A204.1 (cell line): ENCODE results near the gene SLC30A9.

Experiments used
- FAIRE-seq: peaks from 2 replicates; lab custom pipeline; 2012; peaks lifted over from hg19 to GRCh38; lab: Jason Lieb, UNC

The SLC30A9 gene

DNA sequence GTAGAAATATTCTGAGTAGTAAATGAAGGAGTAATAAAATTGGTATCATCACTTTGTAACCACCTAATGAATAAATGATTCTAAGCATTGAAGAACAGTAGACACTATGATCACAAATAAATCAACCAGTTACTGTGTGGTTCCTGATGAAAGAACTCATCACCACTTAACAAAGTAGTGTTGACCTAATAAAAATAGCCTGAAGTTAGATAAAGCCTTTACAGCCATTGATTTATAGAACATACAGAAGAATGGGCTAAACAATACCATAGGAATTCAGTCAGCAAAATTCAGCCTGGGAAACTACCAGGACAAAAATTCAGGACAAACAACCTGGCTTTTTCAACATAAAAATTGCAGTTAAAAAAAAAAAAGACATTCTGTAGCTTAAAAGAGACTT, 9.0 kb downstream of the SLC30A9 start:
- no peak for FAIRE-seq

DNA sequence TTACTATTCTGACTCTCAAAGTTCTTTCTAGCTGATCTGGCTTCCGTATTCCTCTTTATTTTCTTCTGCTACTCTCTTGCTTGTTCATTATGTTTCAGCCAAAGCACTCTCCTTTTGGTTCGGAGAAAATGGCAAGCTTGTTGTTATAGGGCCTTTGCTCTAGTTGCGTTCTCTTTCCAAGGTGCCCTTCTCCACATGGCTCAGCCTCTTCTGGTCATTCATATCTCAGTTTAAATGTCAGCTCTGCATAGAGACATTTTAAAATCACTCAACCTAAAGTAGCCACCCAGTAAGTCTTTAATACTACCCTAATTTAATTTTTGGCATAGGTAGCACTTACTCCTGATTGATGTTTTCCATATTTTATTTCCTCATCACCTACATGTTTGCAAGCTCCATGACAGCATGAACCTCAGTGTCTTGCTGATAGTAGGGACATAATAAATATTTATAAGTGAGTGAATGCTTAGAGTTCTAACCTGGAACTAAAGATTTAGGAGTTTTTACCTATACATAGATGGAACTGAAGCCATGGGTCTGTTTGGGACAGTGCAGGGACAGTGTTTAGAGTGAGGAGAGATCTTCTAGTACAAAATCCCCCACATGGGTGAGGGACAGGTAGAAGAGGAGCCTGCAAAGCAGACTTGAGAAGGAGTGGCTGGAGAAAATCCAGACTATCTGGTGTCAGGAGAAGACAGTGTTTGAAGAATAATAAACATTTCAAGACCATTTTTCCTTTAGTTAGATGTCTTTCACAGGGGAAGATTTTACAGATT, 17.9 kb downstream of the SLC30A9 start:
- no peak for FAIRE-seq

DNA sequence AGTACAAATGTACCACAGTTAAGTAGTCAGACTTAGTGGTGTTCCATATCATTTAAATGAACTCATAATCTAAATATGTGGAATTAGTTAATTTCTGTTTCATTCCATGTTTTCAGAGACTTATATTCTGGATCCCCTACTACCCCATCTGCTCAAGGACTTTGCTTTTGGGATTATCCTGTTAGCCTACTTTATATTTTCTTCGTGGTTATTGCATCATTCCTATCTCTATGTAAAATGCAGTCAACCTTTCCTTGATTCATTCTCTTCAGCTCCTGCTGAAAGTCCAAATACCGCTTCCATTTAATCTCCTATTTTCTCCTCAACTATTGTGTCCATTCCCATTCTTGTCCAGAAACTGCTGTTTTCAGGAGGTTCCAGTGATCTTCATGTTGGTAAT, 25.1 kb downstream of the SLC30A9 start:
- FAIRE-seq, result no peak

DNA sequence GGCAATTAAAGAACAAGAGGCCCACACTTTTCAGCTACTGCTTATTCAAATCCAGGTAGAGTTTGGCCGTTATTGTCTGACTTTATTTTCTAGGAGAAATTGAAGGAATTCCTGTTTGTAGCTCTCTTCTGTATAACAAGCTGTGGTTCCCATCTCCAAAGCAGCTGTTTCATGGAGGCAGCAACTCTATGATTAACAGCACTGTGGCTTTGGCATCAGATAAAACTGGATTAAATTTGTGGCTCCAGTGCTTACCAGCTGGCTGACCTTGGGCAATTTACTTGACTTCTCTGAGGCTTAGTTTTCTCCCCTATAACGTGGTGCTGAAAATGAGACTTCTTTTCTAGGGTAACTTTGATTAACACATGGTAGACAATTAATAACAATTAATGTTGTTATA, 28.1 kb downstream of the SLC30A9 start:
- no peak for FAIRE-seq

DNA sequence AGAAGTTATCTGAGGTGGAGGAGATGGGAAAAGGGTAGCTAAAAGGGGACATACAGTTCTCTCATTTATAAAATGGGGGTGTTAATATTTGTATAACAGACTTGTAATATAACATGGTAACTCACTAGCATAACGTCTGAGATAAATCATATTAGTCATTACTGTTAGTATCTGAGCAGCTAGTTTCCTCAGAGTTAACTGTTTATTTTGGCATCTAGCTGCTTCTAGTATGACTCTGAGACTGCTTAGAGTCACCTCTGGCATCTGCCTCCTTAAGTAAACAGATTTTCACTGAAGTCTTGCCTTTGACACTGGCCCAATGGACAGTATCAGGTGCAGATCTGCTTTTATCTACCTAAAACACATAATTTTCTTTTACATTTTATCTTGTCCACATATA, 58.1 kb downstream of the SLC30A9 start:
- FAIRE-seq, result no peak

DNA sequence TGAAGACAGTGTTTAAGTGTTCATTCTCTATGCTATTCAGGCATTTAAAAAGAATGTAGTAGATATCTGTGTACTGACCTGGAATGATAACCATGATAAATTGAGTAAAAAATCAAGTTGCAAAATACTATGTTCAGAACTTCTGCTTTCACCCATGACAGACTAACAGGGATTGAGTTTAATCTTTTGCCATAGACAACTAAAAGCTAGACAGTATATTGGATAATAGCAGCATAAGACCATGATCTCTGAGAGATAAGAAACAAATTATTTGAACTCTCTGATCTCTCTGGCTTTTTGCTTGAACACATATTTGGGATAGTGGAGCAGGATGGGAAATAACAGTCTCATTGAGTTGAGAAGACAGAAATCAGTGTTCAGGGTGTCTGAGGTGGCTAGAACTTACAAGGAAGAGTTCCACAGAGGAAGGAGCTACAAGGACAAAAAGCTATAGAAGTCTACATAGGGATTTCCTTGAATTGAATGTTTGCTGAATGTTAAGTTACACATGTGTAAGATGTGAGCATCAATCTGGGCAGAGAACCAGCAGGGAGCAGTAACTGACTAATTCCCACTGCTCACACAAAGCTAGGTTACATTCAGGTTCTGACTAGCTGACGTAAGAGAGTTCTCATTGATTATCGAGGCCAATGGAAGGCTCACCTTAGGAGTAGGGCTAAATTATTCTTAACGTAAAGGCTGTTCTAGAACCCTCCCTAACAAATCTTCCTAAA, 60.4 kb downstream of the SLC30A9 start:
- FAIRE-seq, result no peak

DNA sequence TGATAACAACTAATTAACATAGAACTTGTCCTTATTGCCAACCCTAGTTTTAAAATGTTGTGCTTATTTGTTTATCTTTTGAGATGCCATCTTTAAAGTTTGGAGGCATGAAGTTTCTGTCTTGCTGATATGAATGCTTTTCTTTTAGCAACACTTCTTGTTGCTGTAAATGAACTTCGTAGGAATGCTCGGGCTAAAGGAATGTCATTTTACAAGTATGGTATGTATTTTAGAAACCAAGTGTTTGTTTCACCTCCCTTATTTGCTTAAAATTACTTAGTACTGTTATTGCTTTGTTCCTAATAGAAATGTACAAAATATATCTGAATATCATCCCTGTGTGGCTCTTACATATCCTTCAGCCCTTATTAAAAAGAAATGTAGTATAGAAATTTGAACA, 76.1 kb downstream of the SLC30A9 start:
- FAIRE-seq, result no peak

DNA sequence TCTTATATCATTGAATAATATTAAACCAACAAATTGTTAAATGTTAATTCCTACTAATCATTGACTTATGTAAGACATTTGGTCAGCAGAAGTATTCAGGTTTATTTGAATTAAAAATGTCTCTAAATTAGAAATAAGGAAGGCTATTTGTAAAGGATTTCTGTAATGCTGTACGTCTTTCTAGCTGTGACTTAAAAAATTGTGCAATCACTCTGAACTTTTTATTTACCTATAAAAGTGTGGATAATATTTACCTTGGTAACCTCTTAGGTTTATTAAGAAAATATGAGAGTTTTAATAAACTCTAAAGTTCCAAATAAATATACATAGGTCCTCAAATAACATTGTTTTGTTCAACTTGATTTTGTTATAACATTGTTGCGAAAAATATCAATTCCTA, 76.9 kb downstream of the SLC30A9 start:
- peak; percentile 61 for FAIRE-seq

DNA sequence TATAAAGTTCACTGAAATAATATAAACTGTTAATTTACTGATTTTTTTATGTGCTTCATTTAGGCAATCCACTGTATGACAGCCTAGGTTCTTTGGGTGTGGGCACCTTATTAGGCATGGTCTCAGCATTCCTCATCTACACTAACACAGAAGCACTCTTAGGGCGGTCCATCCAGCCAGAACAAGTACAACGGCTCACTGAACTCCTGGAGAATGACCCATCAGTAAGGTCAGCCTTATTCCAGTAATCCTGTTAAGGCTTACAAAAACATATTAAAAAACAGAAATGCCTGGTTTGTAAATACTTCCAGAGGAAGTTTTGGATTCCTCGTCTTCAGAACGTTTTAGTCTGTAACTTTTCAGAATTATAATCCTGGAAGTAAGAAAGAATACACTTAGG, 80.1 kb downstream of the SLC30A9 start:
- no peak for FAIRE-seq

DNA sequence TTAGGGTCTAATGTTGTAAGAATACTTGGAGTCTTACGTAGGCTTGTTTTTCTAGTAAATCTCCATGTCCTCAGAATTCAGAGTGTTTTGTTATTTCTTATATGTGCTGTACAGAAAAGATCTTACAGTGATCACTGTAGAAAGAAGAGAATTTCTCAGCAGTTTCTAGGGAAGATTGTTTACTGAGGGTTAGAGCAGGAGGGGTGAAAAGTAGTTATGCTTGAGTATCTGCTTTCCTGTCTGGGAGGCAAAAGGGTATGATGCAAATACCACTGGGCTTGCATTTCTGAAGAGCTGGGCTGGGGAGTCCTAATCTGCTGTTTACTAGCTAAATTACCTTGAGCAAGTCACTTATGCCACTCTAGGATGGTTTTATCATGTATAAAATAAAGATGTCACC, 84.0 kb downstream of the SLC30A9 start:
- FAIRE-seq, result no peak

DNA sequence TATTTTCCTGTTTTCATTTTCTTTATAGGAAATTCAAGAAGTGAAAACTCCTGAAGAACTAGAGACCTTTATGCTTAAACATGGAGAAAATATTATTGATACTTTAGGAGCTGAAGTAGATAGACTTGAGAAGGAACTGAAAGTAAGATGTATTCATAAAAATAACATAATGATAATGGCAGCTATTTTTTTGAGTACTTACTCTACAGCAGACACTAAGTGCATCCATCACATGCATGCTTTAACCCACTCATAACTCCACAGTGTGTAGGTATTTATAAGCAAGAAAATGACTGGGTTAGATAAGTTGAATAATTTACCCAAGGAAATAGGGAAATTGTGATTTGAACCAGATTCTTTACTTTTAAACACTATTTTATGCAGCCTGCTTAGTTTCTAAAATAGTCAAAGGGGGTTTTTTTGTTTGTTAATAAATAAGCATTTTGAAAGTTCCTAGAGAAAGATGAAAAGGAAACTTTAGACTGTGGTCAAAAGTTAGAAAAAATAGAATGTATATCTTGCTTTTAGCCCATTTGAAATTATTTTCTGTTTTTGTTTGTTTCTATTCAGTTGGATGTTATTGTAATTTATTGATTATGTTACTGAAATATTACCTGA, 88.0 kb downstream of the SLC30A9 start:
- peak; percentile 19 for FAIRE-seq

DNA sequence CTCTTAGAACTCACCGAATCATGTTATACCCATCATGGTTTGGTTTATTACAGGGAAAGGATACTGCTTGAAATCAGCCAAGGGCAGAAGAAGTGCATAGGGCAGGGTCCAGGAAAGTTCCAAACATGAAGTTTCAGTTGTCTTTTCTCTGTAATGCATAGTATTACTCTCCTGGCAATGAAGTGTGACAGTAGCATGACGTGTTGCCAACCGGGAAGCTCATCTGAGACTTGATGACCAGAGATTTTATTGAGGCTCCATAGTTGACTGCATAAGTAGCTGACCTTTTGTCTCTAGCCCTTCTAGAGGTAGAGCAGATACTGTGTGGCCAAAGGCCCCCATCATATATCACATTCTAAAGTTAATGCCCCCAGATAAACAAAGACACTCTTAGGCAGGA, 90.0 kb downstream of the SLC30A9 start:
- no peak for FAIRE-seq

DNA sequence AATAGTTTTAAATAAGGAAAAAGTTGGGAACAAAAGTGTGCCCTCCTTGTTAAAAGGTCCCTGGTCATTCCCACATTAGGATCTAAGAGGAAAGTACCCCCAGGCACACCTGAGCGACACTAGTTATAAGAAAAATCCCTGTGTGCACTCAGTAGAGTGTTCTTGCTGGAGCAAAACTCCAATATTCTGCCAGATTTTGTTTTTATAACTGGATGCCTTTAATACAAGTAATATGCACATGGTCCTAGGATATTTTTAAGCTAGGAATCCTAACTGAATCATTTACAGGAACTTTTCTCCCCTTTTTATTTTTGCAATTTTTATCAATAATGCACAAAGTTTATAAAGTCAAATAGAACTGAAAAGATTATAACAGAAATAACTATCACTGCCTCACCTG, 93.5 kb downstream of the SLC30A9 start:
- no peak for FAIRE-seq

DNA sequence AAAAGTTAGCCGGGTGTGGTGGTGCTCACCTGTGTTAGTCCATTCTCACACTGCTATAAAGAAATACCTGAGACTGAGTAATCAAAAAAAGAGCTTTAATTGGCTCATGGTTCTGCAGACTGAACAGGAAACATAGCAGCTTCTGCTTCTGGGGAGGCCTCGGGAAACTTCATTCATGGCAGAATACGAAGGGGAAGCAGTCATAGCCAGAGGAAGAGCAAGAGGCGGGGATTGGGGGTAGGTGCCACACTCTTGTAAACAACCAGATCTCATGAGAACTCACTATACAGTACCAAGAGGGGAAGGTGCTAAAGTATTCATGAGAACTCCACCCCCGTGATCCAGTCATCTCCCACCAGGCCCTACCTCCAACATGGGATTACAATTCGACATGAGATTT, 98.1 kb downstream of the SLC30A9 start:
- no peak for FAIRE-seq

DNA sequence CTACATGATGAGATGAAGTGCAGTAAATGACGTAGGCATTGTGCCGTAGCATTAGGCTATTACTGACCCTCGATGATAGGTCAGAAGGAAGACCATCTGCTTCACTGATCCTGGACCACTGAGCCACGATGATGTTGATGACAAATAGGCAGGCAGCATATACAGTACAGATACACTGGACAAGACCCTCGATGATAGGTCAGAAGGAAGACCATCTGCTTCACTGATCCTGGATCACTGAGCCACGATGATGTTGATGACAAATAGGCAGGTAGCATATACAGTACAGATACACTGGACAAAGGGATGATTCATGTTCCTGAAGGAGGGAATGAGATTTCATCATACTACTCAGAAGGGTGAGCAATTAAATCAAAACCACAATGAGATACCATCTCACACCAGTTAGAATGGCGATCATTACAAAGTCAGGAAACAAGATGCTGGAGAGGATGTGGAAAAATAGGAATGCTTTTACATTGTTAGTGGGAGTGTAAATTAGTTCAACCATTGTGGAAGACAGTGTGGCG, 111.2 kb downstream of the SLC30A9 start:
- FAIRE-seq, result no peak

DNA sequence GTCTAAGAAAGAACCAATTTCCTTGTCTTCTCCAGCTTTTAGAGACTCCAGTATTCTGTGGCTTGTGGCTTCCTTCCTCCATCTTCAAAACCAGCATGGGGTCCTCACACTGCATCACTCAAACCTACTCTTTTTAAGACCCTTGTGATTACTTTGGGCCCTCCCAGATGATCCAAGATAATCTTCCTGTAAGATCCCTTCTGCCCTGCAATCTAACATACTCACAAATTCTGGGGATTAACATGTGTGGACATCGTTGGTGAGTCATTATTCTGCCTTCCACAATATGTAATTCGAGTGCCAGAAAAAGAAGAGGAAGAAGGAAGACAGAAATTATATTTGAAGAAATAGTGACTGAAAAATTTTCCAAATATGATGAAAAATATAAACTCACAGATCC, 114.2 kb downstream of the SLC30A9 start:
- no peak for FAIRE-seq

DNA sequence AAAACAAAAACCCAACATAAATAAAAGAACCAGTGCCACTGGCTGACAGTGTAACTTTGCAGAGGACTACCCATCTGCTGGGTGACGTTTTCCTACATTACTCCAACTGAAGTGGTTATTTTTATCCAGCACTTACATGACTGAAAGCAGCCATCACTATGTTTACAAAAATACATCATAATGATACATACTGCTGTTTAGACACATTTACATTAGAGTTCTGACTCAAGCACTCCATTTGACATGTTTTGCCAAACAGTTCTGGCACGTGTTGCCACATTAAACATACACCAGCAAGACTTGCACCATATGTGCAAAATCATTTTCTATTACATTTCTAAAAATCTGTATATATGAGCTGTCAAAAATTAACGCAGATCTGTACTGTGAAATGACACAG, 122.5 kb downstream of the SLC30A9 start:
- no peak for FAIRE-seq

DNA sequence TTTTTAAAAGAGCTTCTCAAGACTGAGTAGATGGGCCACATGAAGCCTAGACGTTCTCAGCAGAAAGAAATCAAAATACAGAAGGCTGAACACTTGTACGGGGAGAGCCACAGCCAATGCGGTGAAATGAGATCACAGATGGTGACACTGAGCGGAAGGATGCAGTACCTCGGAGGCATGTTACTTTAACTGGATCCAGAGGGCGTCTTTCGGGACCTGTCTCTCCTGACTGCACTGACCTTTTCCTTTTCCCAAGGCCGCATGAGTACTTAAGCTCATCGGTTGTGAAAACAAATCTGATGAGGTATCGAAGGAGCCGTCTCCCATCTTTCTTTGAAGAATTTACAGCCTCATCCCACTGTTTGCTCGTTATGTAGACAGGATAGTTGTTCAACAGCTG, 129.6 kb downstream of the SLC30A9 start:
- FAIRE-seq, result no peak

DNA sequence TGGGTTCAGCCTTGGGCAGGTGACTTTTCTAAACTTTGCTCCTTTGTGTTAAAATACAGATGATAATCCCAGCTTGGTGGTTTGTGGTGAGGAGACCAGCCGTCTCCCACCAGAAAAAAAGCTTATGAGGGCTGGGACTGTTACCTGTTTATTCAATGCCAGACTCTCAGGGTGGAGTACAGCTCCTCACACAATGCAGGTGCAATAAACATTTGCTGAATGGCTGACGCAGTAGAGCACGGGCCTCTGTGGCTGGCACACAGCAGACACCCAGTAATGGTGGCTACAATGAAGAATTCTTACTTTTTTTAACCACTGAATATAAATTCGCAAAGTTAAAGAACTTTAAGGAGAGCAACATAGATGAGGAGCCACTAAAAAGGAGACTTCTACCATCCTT, 131.9 kb downstream of the SLC30A9 start:
- no peak for FAIRE-seq

DNA sequence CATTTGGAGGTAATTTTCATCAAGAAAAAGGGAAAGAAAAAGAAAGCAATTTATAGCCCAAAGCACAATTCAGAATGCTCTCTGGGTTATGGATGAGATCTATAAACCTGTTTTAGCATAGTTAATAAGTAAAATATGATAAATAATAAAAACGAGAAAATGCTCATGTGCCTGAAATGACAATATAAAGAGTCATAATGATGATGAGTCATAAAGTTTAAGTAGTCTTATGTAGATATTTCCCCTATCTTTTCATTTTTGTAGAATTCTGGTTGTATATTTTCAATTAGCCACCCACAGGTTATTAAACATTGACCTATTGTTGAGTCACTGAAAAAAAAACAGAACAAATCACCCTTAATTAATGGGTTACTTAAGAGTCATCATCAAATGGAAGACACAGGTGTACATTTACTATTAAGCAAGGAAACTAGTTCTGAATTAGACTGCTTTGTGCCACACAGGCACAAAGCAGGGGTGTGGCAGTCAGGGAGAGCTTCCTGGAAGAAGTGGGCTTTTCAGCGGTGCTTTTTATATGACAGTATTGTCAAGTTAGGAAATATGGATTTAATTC, 132.8 kb downstream of the SLC30A9 start:
- FAIRE-seq, result no peak

DNA sequence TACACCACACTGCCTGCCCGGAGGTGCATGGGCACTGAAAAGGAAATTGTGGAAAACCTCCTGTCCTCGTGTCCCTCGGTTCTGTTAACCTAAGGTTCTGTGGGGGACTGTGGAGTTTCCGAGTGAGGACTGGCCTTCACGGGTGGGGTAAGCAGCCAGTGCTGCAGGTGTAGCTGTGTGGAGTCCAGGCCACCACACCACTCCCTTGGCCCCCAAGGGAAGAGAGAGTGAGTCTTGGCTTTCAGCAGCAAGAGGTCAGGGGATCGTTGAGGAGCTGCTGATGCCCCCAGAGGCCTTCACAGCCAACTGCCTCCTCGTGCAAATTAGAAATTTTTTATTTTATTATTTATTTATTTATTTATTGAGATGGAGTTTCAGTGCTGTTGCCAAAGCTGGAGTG, 141.8 kb downstream of the SLC30A9 start:
- no peak for FAIRE-seq

DNA sequence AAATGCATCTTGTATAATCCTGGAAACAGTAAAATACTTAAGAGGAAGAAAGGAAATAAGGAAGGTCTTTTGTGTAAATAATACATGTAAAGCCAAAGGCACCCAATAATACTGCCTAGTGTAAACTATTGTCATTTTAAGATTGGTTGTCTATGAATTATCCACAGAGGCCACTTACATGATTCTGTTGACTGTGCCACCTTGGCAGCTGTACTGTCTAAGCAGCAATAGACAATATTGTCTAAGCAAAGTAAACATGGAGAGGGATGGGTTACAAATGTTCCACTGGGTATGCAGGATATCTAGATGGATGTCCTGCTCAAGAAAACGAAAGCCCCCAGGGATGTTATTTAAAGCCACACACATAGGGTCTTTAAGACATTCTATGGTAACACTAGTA, 142.7 kb downstream of the SLC30A9 start:
- no peak for FAIRE-seq

DNA sequence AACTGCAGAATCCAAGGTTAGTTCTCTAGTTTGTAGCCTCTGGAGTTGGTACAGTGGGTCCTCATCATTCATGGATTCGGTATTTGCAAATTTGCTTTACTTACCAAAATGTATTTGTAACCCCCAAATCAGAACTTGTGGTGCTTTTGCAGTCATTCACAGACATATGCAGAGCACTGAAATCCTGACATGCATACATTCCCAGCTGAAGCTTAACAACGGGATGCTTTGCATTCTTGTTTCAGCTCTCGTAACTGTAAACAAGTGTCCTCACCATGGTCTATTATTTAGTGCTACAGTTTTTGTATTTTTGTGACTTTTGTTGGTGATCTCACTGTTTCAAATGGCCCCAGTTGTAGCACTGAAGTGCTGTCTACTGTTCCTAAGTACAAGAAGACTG, 146.0 kb downstream of the SLC30A9 start:
- FAIRE-seq, result no peak
